ENCODE results near the gene CCNYL1.

The CCNYL1 gene

DNA sequence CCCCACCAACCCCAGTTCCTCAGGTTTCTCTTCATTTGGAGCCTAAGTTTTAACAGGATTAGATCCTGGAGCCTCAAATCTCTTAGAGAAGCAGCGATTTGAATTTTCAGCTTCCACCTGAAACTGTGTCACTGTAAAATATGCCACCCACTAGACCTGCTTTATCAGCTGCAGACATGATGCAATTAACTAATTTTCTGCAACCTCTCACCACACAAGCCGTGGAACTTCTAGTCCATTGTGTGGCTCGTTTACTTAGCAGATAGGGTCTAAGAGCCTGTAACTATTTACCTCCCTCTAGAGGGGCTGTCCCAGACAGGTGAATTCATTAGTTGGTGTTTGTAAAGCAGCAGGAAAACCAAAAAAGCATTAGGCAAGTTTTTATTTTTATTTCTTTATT lies 89.8 kb downstream of the CCNYL1 start:
- peak; percentile 22 for DNase-seq

DNA sequence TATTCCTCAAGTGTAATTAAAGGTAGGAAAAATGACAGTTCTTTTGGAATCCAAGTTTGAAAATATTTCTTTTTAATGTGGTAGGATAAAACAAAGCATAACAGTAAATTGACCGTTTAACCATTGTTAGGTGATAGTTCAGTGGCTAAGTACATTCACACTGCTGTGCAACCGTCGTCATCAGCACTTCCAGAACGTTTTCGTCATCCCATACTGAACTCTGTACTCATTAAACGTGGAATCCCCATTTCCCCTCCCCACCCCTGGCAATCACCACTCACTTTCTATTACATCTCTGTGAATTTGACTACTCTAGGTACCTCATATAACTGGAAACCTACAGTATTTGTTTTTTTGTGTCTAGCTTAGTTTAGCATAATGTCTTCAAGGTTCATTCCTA lies 91.2 kb downstream of the CCNYL1 start:
- no peak for DNase-seq

Data from DMS53 (cell line).